Hepatocyte (in vitro differentiated cells): ENCODE data around the gene RBCK1. TPM values are rescaled to one million over a fixed set of nuclear protein-coding genes. Genes with fewer than 3 reads are reported as not detected.

Experiments used
- DNase-seq: peaks from one replicate; pipeline ENCODE4 v3.0.0-alpha.2; 2016; ENCODE audit warnings: low spot score
- H2AFZ ChIP-seq: fragments of 200-600 bp; sonication (generic); 2 replicates; pipeline ENCODE4 v1.6.0; 2016; ENCODE audit warnings: antibody characterized with exemption, mild to moderate bottlenecking
- H3K27ac ChIP-seq: fragments of 200-600 bp; sonication (generic); 2 replicates; pipeline ENCODE4 v1.5.1; 2016; ENCODE audit warnings: mild to moderate bottlenecking
- H3K27me3 ChIP-seq: fragments of 200-600 bp; sonication (generic); 2 replicates; pipeline ENCODE4 v1.6.1; 2016
- H3K36me3 ChIP-seq: fragments of 200-600 bp; sonication (generic); replicated peaks from 2 replicates; pipeline ENCODE4 v1.5.1; 2016; ENCODE audit warnings: low read depth; ENCODE audit not compliant: insufficient read depth
- H3K4me1 ChIP-seq: fragments of 200-600 bp; sonication (generic); 2 replicates; pipeline ENCODE4 v1.5.1; 2016; ENCODE audit warnings: mild to moderate bottlenecking, moderate library complexity; ENCODE audit not compliant: insufficient read depth
- H3K4me2 ChIP-seq: fragments of 200-600 bp; sonication (generic); 2 replicates; pipeline ENCODE4 v1.6.0; 2016
- H3K4me3 ChIP-seq: fragments of 200-600 bp; sonication (generic); 2 replicates; pipeline ENCODE4 v1.5.1; 2016; ENCODE audit warnings: mild to moderate bottlenecking
- H3K79me2 ChIP-seq: fragments of 200-600 bp; sonication (generic); 2 replicates; pipeline ENCODE4 v1.6.0; 2017; ENCODE audit warnings: mild to moderate bottlenecking
- H3K9me2 ChIP-seq: fragments of 200-600 bp; sonication (generic); replicated peaks from 2 replicates; pipeline ENCODE4 v1.6.0; 2017; ENCODE audit warnings: mild to moderate bottlenecking; ENCODE audit not compliant: insufficient read depth
- H3K9me3 ChIP-seq: fragments of 200-600 bp; sonication (generic); 2 replicates; pipeline ENCODE4 v1.5.1; 2016; ENCODE audit warnings: low read depth, mild to moderate bottlenecking
- H4K20me1 ChIP-seq: fragments of 200-600 bp; sonication (generic); 2 replicates; pipeline ENCODE4 v1.6.0; 2016; ENCODE audit warnings: mild to moderate bottlenecking; ENCODE audit not compliant: insufficient read depth, poor library complexity, severe bottlenecking
- EZH2 ChIP-seq: fragments of 200-600 bp; sonication (generic); IDR thresholded peaks from 2 replicates; pipeline ENCODE4 v1.6.1; 2016; ENCODE audit warnings: antibody characterized with exemption, mild to moderate bottlenecking, borderline replicate concordance
- EZH2phosphoT487 ChIP-seq: fragments of 200-600 bp; sonication (generic); IDR thresholded peaks from one replicate; pipeline ENCODE4 v1.6.1; 2018; ENCODE audit warnings: antibody characterized with exemption, mild to moderate bottlenecking, low read depth, moderate library complexity; ENCODE audit not compliant: unreplicated experiment, severe bottlenecking
- WGBS: methylation state at CpG from one replicate; pipeline ENCODE4 v1.1.6; 2016; ENCODE audit warnings: low lambda C conversion rate; ENCODE audit errors: missing lambda C conversion rate; 5-methylcytosine and 5-hydroxymethylcytosine counted together
- polyA plus RNA-seq: library from polyadenylated mRNA; unstranded; fragments of >200 nt; fragmentation: Nextera tagmentation; extraction: Ambion mirVana; gene quantifications from 2 replicates; pipeline ENCODE4 v1.2.1, GENCODE V29; 2016
- small RNA-seq: library from RNA; depleted of rRNA; stranded (forward); fragments of <200 nt; gene quantifications from one replicate; pipeline ENCODE3, GENCODE V24; 2014
- total RNA-seq: library from RNA; depleted of rRNA; stranded (reverse); fragments of >200 nt; gene quantifications from 2 replicates; pipeline ENCODE4 v1.2.3, GENCODE V29; 2014
- TF ChIP-seq, protein P1 (sequence below): fragments of 200-600 bp; sonication (generic); IDR thresholded peaks from 2 replicates; pipeline ENCODE4 v1.5.1; 2016; ENCODE audit warnings: antibody characterized with exemption, mild to moderate bottlenecking; ENCODE audit not compliant: poor library complexity

Gene RBCK1
- total and polyA plus RNA-seq, 2 experiments from 2014 or later, result 76.4 to 80.8 TPM

- Histone ChIP-seq H3K27me3 (no peaks in the 10 kb centered on the region), H3K36me3 (no peaks in the 10 kb centered on the region), H2AFZ (no peak overlapping the region), H3K79me2 (peaks cover 4% of the 10 kb centered on the region), H3K9me3 (no peaks in the 10 kb centered on the region), H3K4me1 (no peaks in the 10 kb centered on the region), H3K9me2 (no peaks in the 10 kb centered on the region), H4K20me1 (no peaks in the 10 kb centered on the region), H3K4me2 (no peak overlapping the region), H3K27ac (no peak overlapping the region), H3K4me3 (no peak overlapping the region)
- 90% methylated on average over 3 of the region's 3 CpGs for whole genome bisulfite sequencing
- no peak for DNase-seq
- TF ChIP-seq EZH2phosphoT487 (no peak), EZH2 (no peak)
- TF ChIP-seq, protein P1, sequence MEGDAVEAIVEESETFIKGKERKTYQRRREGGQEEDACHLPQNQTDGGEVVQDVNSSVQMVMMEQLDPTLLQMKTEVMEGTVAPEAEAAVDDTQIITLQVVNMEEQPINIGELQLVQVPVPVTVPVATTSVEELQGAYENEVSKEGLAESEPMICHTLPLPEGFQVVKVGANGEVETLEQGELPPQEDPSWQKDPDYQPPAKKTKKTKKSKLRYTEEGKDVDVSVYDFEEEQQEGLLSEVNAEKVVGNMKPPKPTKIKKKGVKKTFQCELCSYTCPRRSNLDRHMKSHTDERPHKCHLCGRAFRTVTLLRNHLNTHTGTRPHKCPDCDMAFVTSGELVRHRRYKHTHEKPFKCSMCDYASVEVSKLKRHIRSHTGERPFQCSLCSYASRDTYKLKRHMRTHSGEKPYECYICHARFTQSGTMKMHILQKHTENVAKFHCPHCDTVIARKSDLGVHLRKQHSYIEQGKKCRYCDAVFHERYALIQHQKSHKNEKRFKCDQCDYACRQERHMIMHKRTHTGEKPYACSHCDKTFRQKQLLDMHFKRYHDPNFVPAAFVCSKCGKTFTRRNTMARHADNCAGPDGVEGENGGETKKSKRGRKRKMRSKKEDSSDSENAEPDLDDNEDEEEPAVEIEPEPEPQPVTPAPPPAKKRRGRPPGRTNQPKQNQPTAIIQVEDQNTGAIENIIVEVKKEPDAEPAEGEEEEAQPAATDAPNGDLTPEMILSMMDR, result no peak
These were observed 71.9 kb downstream of the RBCK1 start for GRCh38 chr20:480044-480443.

GRCh38 chr20:481167-481566, 73.1 kb downstream of the RBCK1 start:
- no peaks in the 10 kb centered on the region for H3K9me3 ChIP-seq
- H3K9me2 ChIP-seq, result no peaks in the 10 kb centered on the region
- H3K79me2 ChIP-seq, result peaks cover 4% of the 10 kb centered on the region
- H3K27me3 ChIP-seq, result no peaks in the 10 kb centered on the region
- no peak overlapping the region for H3K4me3 ChIP-seq
- no peak overlapping the region for H3K27ac ChIP-seq
- H4K20me1 ChIP-seq, result no peaks in the 10 kb centered on the region
- H2AFZ ChIP-seq, result no peak overlapping the region
- H3K4me1 ChIP-seq, result no peaks in the 10 kb centered on the region
- H3K4me2 ChIP-seq, result no peak overlapping the region
- WGBS, result 89% methylated on average over 1 of the region's 1 CpG
- no peak for DNase-seq
- no peaks in the 10 kb centered on the region for H3K36me3 ChIP-seq
- TF ChIP-seq, protein P1, result no peak
- TF ChIP-seq EZH2 (no peak), EZH2phosphoT487 (no peak)

Small RNAs within 50 kb of the gene (small RNA-seq; reads per million reads assigned to genes)
- not detected for gene RF00019

Other genes starting within 250 kb of the RBCK1 start
- gene DEFB128, start 218.6 kb upstream of the RBCK1 start, total RNA-seq, result not detected in 2 replicates
- not detected in 2 replicates for gene DEFB128, start 218.6 kb upstream of the RBCK1 start, polyA plus RNA-seq
- gene DEFB129, start 181.0 kb upstream of the RBCK1 start, total RNA-seq, result not detected in 2 replicates
- gene DEFB129, start 181.0 kb upstream of the RBCK1 start, polyA plus RNA-seq, result not detected in 2 replicates
- not detected in 2 replicates for gene DEFB132, start 150.6 kb upstream of the RBCK1 start, total RNA-seq
- not detected in 2 replicates for gene DEFB132, start 150.6 kb upstream of the RBCK1 start, polyA plus RNA-seq
- 2.9 and 3.5 TPM in 2 replicates for gene C20orf96, start 117.5 kb upstream of the RBCK1 start, total RNA-seq
- gene C20orf96, start 117.5 kb upstream of the RBCK1 start, polyA plus RNA-seq, result 10.6 and 14.0 TPM in 2 replicates
- gene ZCCHC3, start 110.7 kb upstream of the RBCK1 start, total RNA-seq, result 27.4 and 30.0 TPM in 2 replicates
- 22.8 and 29.0 TPM in 2 replicates for gene ZCCHC3, start 110.7 kb upstream of the RBCK1 start, polyA plus RNA-seq
- 6.3 and 6.9 TPM in 2 replicates for gene SOX12, start 82.7 kb upstream of the RBCK1 start, total RNA-seq
- 15.4 and 16.2 TPM in 2 replicates for gene SOX12, start 82.7 kb upstream of the RBCK1 start, polyA plus RNA-seq
- 29.8 and 32.0 TPM in 2 replicates for gene NRSN2, start 61.2 kb upstream of the RBCK1 start, total RNA-seq
- 65.3 and 68.1 TPM in 2 replicates for gene NRSN2, start 61.2 kb upstream of the RBCK1 start, polyA plus RNA-seq
- 39.2 and 47.5 TPM in 2 replicates for gene TRIB3, start 27.5 kb upstream of the RBCK1 start, total RNA-seq
- 43.7 and 45.9 TPM in 2 replicates for gene TRIB3, start 27.5 kb upstream of the RBCK1 start, polyA plus RNA-seq
- gene TBC1D20, start 54.2 kb downstream of the RBCK1 start, total RNA-seq, result 29.3 and 32.8 TPM in 2 replicates
- 33.9 and 35.8 TPM in 2 replicates for gene TBC1D20, start 54.2 kb downstream of the RBCK1 start, polyA plus RNA-seq
- 157 and 173 TPM in 2 replicates for gene CSNK2A1, start 135.5 kb downstream of the RBCK1 start, total RNA-seq
- 63.9 and 65.6 TPM in 2 replicates for gene CSNK2A1, start 135.5 kb downstream of the RBCK1 start, polyA plus RNA-seq
- gene TCF15, start 202.0 kb downstream of the RBCK1 start, total RNA-seq, result not detected in 2 replicates
- not detected in 2 replicates for gene TCF15, start 202.0 kb downstream of the RBCK1 start, polyA plus RNA-seq
- gene SRXN1, start 244.9 kb downstream of the RBCK1 start, total RNA-seq, result 40.0 and 42.2 TPM in 2 replicates
- 26.9 and 39.6 TPM in 2 replicates for gene SRXN1, start 244.9 kb downstream of the RBCK1 start, polyA plus RNA-seq